HG02571 (cell line): ENCODE measurements around the gene ENPP1.
A peak's percentile ranks its signal among the peaks of the same experiment; 100 is the strongest.
"Not testable (repeated sequence)": the region's sequence is repeated elsewhere in the genome, so short reads cannot be mapped to it uniquely, and the experiment has no call there.

Experiments used
- ATAC-seq: cut with Tn5 transposase; IDR thresholded peaks from one replicate; pipeline ENCODE4 v1.9.1; 2021; ENCODE audit warnings: mild to moderate bottlenecking, moderate library complexity; ENCODE audit not compliant: unreplicated experiment

Gene ENPP1

GRCh38 chr6:131911951-131912350 is 104.1 kb downstream of the ENPP1 start:
- ATAC-seq, result no peak

- ATAC-seq, result no peak
Measured at GRCh38 chr6:131914234-131914633, 106.4 kb downstream of the ENPP1 start.

GRCh38 chr6:131914967-131915751 is 107.3 kb downstream of the ENPP1 start:
- peak; percentile 66 for ATAC-seq

- not testable (repeated sequence) for ATAC-seq
Measured at GRCh38 chr6:131916091-131916796, 108.4 kb downstream of the ENPP1 start.

GRCh38 chr6:131916847-131917246 is 109.0 kb downstream of the ENPP1 start:
- ATAC-seq, result no peak

- ATAC-seq, result no peak
Measured at GRCh38 chr6:131917318-131917717, 109.5 kb downstream of the ENPP1 start.

GRCh38 chr6:131917763-131918649 is 110.2 kb downstream of the ENPP1 start:
- ATAC-seq, result no peak

- no peak for ATAC-seq
Measured at GRCh38 chr6:131918650-131919355, 111.0 kb downstream of the ENPP1 start.

GRCh38 chr6:131920656-131921055 is 112.8 kb downstream of the ENPP1 start:
- ATAC-seq, result no peak

GRCh38 chr6:131923356-131923755 is 115.5 kb downstream of the ENPP1 start:
- ATAC-seq, result no peak

GRCh38 chr6:131924881-131925474 is 117.2 kb downstream of the ENPP1 start:
- ATAC-seq, result no peak

- ATAC-seq, result no peak
Measured at GRCh38 chr6:131929264-131929663, 121.4 kb downstream of the ENPP1 start.

GRCh38 chr6:131929976-131930375 is 122.2 kb downstream of the ENPP1 start:
- ATAC-seq, result no peak

- ATAC-seq, result no peak
Measured at GRCh38 chr6:131931063-131931750, 123.4 kb downstream of the ENPP1 start.

- no peak for ATAC-seq
Measured at GRCh38 chr6:131936156-131936555, 128.3 kb downstream of the ENPP1 start.

- no peak for ATAC-seq
Measured at GRCh38 chr6:131937226-131937625, 129.4 kb downstream of the ENPP1 start.

GRCh38 chr6:131937703-131938631 is 130.1 kb downstream of the ENPP1 start:
- no peak for ATAC-seq
